ENCODE results near the gene NR0B1.

The NR0B1 gene

DNA sequence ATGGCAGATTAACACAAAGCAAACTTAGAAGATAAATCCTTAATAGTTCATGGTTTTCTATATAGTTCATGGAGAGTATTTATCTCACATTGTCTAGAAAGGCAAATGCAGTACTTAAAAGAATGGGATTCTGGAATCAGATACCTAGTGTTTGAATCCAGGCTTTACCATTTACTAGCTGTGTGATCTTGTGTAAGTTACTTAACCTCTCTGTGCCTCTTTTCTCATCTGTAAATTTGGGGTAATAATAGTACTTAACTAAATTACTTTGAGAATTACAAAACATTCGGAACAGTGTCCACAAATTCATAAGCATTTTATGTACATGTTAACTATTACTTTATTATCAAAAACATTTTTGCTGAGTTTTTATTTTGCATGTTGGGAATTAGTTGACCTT, 46.4 kb downstream of the NR0B1 start:
- no peak for DNase-seq

DNA sequence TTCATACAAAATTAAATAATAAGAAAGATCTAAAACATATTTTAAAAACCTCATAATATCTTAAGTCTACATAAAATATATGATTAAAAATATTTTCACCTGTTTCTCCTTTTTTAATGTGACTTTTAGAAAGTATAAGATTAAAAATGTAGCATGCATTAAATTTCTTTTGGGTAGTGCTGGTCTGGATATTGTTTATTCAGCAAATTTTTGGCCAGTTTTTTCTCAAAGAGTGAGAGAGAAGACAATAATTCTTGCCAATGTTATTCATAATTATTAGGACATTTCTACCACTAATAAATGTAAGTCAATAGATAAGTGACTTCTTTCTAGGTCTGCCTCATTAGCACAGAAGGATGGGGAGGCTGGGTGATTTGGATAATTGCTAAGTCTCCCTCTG, 48.2 kb downstream of the NR0B1 start:
- DNase-seq: no peak

DNA sequence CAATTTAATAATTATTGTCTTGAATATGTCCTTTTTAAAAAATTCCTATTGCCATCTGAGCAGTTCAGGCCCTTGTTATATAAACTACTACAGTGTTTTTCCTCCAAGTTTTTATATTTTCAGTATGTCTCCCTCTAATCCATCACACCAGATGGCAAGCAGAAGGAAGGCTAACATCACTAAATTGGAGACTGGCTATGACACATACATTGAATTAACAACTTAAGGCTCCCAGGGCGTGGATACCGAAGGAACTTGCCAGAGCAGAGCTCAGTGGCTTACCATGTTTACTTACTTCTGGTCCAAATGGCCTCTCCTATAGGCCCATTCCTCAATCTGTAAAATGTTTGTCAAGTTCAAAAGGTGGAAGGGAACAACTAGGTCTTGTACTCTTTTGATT, 49.3 kb downstream of the NR0B1 start:
- DNase-seq: no peak

Measured in NCI-H69 (cell line).